ENCODE measurements around the gene RABL2A. TPM values are rescaled to one million over a fixed set of nuclear protein-coding genes. Genes with fewer than 3 reads are reported as not detected.
"Not testable (repeated sequence)": the region's sequence is repeated elsewhere in the genome, so short reads cannot be mapped to it uniquely, and the experiment has no call there.

Gene RABL2A
- total RNA-seq, 4 donors from 2014 or later: 6.7 to 26.5 (median 14.3) TPM

- no peak for DNase-seq
- TF ChIP-seq POLR2A (IDR thresholded peaks at IDR 0.05) (no peak), CTCF (IDR thresholded peaks at IDR 0.05) (no peak)
- Histone ChIP-seq H3K9me3 (no peaks in the 10 kb centered on the region), H3K4me1 (no peaks in the 10 kb centered on the region), H3K36me3 (no peaks in the 10 kb centered on the region), H3K4me3 (no peak overlapping the region), H3K27me3 (no peaks in the 10 kb centered on the region), H3K27ac (no peak overlapping the region)
Measured at GRCh38 chr2:113685471-113685870, 58.4 kb downstream of the RABL2A start.

DNA sequence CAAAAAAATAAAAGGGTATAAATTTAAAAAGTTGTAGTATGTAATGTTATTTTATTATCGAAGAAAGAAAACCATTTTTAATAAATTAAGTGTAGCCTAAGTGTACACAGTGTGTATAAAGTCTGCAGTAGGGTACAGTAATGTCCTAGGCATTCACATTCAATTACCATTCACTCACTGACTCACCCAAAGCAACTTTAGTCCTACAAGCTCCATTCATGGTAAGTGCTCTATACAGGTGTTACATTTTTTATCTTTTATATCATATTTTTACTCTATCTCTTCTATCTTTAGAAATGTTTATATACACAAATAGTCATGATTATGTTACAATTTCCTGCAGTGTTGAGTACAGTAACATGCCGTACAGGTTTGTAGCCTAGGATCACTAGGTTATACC lies 59.5 kb downstream of the RABL2A start:
- DNase-seq: no peak
- H3K27ac ChIP-seq: no peak overlapping the region
- H3K4me1 ChIP-seq: no peaks in the 10 kb centered on the region
- H3K36me3 ChIP-seq: no peaks in the 10 kb centered on the region
- H3K4me3 ChIP-seq: no peak overlapping the region
- H3K9me3 ChIP-seq: no peaks in the 10 kb centered on the region
- no peaks in the 10 kb centered on the region for H3K27me3 ChIP-seq
- no peak for TF ChIP-seq POLR2A (IDR thresholded peaks at IDR 0.05)
- no peak for TF ChIP-seq CTCF (IDR thresholded peaks at IDR 0.05)

- H3K36me3 ChIP-seq, H3K4me3 ChIP-seq, H3K27me3 ChIP-seq, H3K9me3 ChIP-seq, DNase-seq, H3K27ac ChIP-seq, H3K4me1 ChIP-seq: not testable (repeated sequence)
Measured at GRCh38 chr2:113690871-113691270, 63.8 kb downstream of the RABL2A start.

Small RNA genes within 50 kb of the gene (small RNA-seq; reads per million reads assigned to genes)
- 0 reads per million in 2 donors for gene MIR1302-3
- gene RNU6-744P: 0 reads per million in 2 donors

Other genes starting within 250 kb of the RABL2A start
- gene ZNG1B, start 189.6 kb upstream of the RABL2A start, total RNA-seq: 10 to 100 TPM; 18.2 to 41.3 (median 31.8) TPM
- gene FOXD4L1, start 128.6 kb upstream of the RABL2A start, total RNA-seq: under 1 TPM in 1 of 4 donors, not detected in 3; 0.40 TPM
- 100 to 1,000 TPM in 3 of 4 donors, 10 to 100 TPM in 1; 49.5 to 211 (median 153) TPM for gene SLC35F5, start 129.4 kb downstream of the RABL2A start, total RNA-seq